Endothelial cell (in vitro differentiated cells): ENCODE data around the gene HPN. TPM values are rescaled to one million over a fixed set of nuclear protein-coding genes. Genes with fewer than 3 reads are reported as not detected.

Experiments used
- DNase-seq: peaks from one replicate; pipeline ENCODE4 v3.0.0; 2021; ENCODE audit warnings: low spot score
- H3K27ac Mint-ChIP-seq: one replicate; pipeline ENCODE4 v1.8.0; 2021; ENCODE audit warnings: mixed read lengths, inconsistent platforms; ENCODE audit not compliant: unreplicated experiment
- H3K27me3 Mint-ChIP-seq: one replicate; pipeline ENCODE4 v1.8.0; 2021; ENCODE audit warnings: mild to moderate bottlenecking, moderate library complexity, mixed read lengths, inconsistent platforms; ENCODE audit not compliant: unreplicated experiment
- H3K36me3 Mint-ChIP-seq: one replicate; pipeline ENCODE4 v1.8.0; 2021; ENCODE audit warnings: mild to moderate bottlenecking, low read depth, mixed read lengths, inconsistent platforms; ENCODE audit not compliant: unreplicated experiment
- H3K4me1 Mint-ChIP-seq: one replicate; pipeline ENCODE4 v1.8.0; 2021; ENCODE audit warnings: mild to moderate bottlenecking, mixed read lengths, inconsistent platforms; ENCODE audit not compliant: unreplicated experiment
- H3K4me3 Mint-ChIP-seq: one replicate; pipeline ENCODE4 v1.8.0; 2021; ENCODE audit warnings: mild to moderate bottlenecking, mixed read lengths, inconsistent platforms; ENCODE audit not compliant: unreplicated experiment
- H3K9me3 Mint-ChIP-seq: one replicate; pipeline ENCODE4 v1.8.0; 2021; ENCODE audit warnings: mixed read lengths, inconsistent platforms; ENCODE audit not compliant: unreplicated experiment
- total RNA-seq: library from RNA; stranded (reverse); fragmentation: NEBNext Ultra II Directional; extraction: Animal tissue kit (Norgen Biotek cat#: 25700); gene quantifications from one replicate; pipeline ENCODE4 v1.2.1, GENCODE V29; 2021; ENCODE audit not compliant: unreplicated experiment
- TF ChIP-seq, protein P1 (sequence below): fragments of 200-600 bp; sonication (generic); IDR thresholded peaks from one replicate; pipeline ENCODE4 v1.5.0; 2021; ENCODE audit warnings: antibody characterized with exemption; ENCODE audit not compliant: unreplicated experiment

Gene HPN
- total RNA-seq, 1 donor from 2014 or later, result 1.3 TPM

DNA sequence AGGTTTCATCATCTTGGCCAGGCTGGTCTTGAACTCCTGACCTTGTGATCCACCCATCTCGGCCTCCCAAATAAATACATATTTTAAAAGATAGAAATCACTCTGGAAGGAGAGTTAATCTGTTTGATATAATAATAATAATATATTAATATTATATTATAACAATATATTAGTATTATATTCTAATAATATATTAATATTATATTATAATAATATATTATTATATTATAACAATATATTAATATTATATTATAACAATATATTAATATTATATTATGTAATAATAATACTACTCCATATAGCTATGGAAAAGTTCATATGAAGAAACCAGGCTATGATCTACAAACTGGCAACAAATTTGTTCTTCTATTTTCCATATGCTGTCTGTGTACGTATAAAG lies 16.8 kb downstream of the HPN start:
- no peak overlapping the region for H3K4me3 Mint-ChIP-seq

DNA sequence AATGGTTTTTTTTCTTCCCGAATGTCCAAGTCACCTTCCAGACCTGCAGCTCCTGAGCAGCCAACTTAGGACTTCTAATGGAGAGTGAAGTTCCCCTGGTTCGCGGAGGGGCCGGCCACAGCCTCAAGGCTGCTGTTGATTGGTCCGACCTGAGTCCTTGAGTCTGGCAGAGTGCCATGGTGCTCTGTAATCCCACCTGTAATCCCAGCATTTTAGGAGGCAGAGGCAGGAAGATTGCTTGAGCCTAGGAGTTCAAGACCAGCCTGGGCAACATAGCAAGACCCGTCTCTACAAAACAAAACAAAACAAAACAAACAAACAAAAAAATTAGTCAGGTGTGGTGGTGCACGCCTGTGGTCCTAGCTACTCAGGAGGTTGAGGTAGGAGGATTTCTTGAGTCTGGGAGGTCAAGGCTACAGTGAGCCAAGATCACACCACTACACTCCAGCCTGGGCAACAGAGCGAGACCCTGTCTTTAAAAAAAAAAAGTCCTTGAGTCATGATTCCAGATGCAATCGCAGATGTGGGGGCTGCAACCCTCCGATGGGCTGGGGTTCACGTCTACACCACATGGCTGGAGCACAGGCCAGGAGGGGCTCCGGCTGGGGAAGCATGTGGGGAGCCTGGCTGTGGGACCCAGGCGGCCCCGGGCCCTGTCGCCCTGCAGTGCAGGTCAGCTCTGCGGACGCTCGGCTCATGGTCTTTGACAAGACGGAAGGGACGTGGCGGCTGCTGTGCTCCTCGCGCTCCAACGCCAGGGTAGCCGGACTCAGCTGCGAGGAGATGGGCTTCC lies 17.7 kb downstream of the HPN start:
- Mint-ChIP-seq H3K4me1 (peaks cover 3% of the 10 kb centered on the region), H3K36me3 (no peaks in the 10 kb centered on the region), H3K27ac (no peak overlapping the region), H3K9me3 (no peaks in the 10 kb centered on the region), H3K4me3 (no peak overlapping the region), H3K27me3 (peaks cover 1% of the 10 kb centered on the region)
- TF ChIP-seq, protein P1, sequence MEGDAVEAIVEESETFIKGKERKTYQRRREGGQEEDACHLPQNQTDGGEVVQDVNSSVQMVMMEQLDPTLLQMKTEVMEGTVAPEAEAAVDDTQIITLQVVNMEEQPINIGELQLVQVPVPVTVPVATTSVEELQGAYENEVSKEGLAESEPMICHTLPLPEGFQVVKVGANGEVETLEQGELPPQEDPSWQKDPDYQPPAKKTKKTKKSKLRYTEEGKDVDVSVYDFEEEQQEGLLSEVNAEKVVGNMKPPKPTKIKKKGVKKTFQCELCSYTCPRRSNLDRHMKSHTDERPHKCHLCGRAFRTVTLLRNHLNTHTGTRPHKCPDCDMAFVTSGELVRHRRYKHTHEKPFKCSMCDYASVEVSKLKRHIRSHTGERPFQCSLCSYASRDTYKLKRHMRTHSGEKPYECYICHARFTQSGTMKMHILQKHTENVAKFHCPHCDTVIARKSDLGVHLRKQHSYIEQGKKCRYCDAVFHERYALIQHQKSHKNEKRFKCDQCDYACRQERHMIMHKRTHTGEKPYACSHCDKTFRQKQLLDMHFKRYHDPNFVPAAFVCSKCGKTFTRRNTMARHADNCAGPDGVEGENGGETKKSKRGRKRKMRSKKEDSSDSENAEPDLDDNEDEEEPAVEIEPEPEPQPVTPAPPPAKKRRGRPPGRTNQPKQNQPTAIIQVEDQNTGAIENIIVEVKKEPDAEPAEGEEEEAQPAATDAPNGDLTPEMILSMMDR, result no peak
- no peak for DNase-seq

More for the DNA sequence above, 16.8 kb downstream of the HPN start:
- TF ChIP-seq, protein P1, result no peak
- H3K27ac Mint-ChIP-seq, result no peak overlapping the region
- no peak for DNase-seq
- peaks cover 3% of the 10 kb centered on the region for H3K4me1 Mint-ChIP-seq
- H3K27me3 Mint-ChIP-seq, result peaks cover 3% of the 10 kb centered on the region
- H3K9me3 Mint-ChIP-seq, result no peaks in the 10 kb centered on the region
- no peaks in the 10 kb centered on the region for H3K36me3 Mint-ChIP-seq

DNA sequence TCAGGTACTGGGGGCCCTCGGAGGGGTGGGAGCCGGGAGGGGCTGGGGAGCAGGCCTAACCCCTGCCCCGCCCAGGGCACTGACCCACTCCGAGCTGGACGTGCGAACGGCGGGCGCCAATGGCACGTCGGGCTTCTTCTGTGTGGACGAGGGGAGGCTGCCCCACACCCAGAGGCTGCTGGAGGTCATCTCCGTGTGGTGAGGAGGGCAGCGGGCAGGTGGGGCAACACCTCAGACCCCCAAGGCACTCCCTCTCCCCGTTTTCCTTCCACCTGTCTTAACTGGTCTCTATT lies 18.2 kb downstream of the HPN start:
- Mint-ChIP-seq H3K27ac (no peak overlapping the region), H3K4me3 (no peak overlapping the region), H3K36me3 (no peaks in the 10 kb centered on the region), H3K27me3 (peaks cover 1% of the 10 kb centered on the region), H3K4me1 (peaks cover 3% of the 10 kb centered on the region), H3K9me3 (no peaks in the 10 kb centered on the region)
- DNase-seq, result no peak
- TF ChIP-seq, protein P1, result no peak

DNA sequence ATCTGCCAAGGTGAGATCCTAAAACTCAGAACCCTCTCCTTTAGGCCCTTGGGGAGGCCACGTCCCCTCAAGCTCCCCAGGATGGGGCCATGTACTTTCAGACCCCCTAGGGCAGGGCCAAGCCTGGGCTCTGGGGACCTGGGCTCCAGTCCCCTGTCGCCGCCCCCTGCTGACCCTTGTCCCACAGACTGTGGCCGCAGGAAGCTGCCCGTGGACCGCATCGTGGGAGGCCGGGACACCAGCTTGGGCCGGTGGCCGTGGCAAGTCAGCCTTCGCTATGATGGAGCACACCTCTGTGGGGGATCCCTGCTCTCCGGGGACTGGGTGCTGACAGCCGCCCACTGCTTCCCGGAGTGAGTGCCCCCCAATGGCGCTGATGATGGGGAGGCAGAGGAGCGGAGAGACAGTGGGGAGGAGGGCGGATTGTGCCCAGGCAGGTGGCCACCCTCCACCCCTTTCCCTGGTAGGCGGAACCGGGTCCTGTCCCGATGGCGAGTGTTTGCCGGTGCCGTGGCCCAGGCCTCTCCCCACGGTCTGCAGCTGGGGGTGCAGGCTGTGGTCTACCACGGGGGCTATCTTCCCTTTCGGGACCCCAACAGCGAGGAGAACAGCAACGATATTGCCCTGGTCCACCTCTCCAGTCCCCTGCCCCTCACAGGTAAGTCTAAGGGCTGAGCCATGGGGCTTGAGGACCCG lies 18.8 kb downstream of the HPN start:
- no peak for DNase-seq
- H3K9me3 Mint-ChIP-seq, result no peaks in the 10 kb centered on the region
- TF ChIP-seq, protein P1, result no peak
- H3K27me3 Mint-ChIP-seq, result peaks cover 3% of the 10 kb centered on the region
- no peak overlapping the region for H3K27ac Mint-ChIP-seq
- no peaks in the 10 kb centered on the region for H3K36me3 Mint-ChIP-seq
- no peak overlapping the region for H3K4me3 Mint-ChIP-seq
- H3K4me1 Mint-ChIP-seq, result peaks cover 3% of the 10 kb centered on the region
